Measurements from ENCODE around the gene SYT7. TPM values are rescaled to one million over a fixed set of nuclear protein-coding genes. Genes with fewer than 3 reads are reported as not detected.

The SYT7 gene
- total RNA-seq, 3 donors from 2014 or later (not counting 1 experiment from before 2014, with no cell fraction given) = 0.07 TPM; not detected in 2

DNA sequence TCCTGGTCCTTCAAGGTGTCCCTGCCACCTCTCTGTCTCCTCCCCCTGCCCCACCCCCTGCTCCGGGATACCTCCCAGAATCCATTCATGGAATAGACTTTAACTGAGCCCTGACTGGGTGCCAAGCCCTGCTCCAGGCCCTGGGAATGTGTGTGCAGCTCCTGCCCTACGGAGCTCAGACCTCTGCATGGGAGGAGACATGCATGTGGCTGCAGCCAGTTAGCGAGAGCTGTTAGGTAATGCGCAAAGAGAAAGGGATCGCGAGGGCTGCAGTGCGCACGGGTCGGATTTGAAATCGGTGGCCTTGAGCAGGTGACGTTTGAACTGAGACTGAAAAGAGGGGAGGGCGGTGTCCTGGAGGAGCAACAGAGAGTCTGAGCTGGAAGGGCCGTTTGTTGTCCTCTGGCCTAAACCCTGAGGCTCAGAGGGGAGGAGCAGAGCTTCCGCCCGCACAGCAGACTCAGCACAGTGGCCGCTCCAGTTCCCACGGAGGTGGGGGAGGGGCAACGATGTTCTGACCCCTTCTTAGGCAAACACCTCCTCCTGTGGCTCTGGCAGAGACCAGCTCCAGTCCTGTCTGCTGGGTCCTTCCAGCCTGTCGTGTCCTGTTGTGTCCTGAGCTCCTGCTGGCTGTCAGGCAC, 92.1 kb downstream of the SYT7 start:
- Mint-ChIP-seq H3K4me3 (no peak overlapping the region), H3K36me3 (no peaks in the 10 kb centered on the region), H3K4me1 (no peaks in the 10 kb centered on the region), H3K27me3 (ENCODE audit: low read depth in 2 of 2) (no peaks in the 10 kb centered on the region), H3K27ac (no peak overlapping the region), H3K9me3 (no peaks in the 10 kb centered on the region)
- Histone ChIP-seq H3K27me3 (ENCODE audit: control insufficient read depth, insufficient read depth, low read length) (no peaks in the 10 kb centered on the region), H3K27ac (ENCODE audit: low read length) (no peak overlapping the region), H3K36me3 (ENCODE audit: control insufficient read depth, insufficient read depth, low read length) (no peaks in the 10 kb centered on the region), H3K4me1 (ENCODE audit: control insufficient read depth, insufficient read depth, low read length) (no peaks in the 10 kb centered on the region), H3K9me3 (ENCODE audit: control insufficient read depth, insufficient read depth, low read length) (no peaks in the 10 kb centered on the region), H3K4me3 (ENCODE audit: low read length) (no peak overlapping the region)
- DNase-seq (no peak), ATAC-seq (no peak)
- WGBS (ENCODE audit: insufficient coverage) = 73% methylated on average over 19 of the region's 19 CpGs
- intact Hi-C loops (cut with micrococcal nuclease) = no loop called here
- no peak for TF ChIP-seq CTCF (IDR thresholded peaks at IDR 0.05)

DNA sequence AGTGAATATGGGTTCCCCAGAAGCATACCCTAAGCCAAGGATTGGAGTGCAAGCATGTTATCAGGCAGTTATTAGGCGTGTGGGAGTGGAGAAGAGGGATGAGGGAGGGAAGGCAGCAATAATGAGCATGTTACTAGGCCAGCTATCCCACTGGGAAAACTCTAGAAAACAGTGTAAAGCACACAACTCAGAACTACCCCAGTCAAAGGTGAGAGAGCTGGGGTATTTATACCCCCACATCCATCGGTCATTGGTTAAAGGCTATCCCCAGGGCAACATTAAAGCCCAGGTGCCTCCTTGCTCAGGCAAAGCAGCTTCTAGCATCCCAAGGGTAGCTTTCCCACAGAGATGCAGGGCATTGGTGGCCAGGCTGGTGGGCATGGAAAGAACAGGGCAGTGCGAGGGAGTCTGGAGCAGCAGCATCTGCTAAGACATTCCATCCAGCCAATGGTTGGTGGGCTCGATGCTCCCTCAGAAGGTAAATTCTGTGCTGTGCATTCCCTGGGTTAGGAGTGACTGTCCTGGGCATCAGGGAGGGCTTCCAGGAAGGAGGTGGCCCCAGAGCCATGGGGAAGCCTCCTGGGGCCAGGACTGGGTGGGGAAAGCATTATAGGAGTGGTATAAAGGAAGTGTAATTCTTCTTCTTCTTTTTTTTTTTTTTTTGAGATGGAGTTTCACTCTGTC, 93.4 kb downstream of the SYT7 start:
- DNase-seq (no peak), ATAC-seq (no peak)
- no peak overlapping the region for H3K4me3 ChIP-seq (ENCODE audit: low read length)
- H3K27me3 Mint-ChIP-seq (ENCODE audit: low read depth in 2 of 2) = no peaks in the 10 kb centered on the region
- H3K27ac Mint-ChIP-seq = no peak overlapping the region
- no peaks in the 10 kb centered on the region for H3K9me3 ChIP-seq (ENCODE audit: control insufficient read depth, insufficient read depth, low read length)
- no peaks in the 10 kb centered on the region for H3K4me1 ChIP-seq (ENCODE audit: control insufficient read depth, insufficient read depth, low read length)
- no peaks in the 10 kb centered on the region for H3K27me3 ChIP-seq (ENCODE audit: control insufficient read depth, insufficient read depth, low read length)
- WGBS (ENCODE audit: insufficient coverage) = 91% methylated on average over 4 of the region's 4 CpGs
- no peak overlapping the region for H3K27ac ChIP-seq (ENCODE audit: low read length)
- no peak for TF ChIP-seq CTCF (IDR thresholded peaks at IDR 0.05)
- H3K36me3 ChIP-seq (ENCODE audit: control insufficient read depth, insufficient read depth, low read length) = no peaks in the 10 kb centered on the region
- no peak overlapping the region for H3K4me3 Mint-ChIP-seq
- no peaks in the 10 kb centered on the region for H3K9me3 Mint-ChIP-seq
- no peaks in the 10 kb centered on the region for H3K36me3 Mint-ChIP-seq
- intact Hi-C loops (cut with micrococcal nuclease) = no loop called here
- H3K4me1 Mint-ChIP-seq = no peaks in the 10 kb centered on the region

- Histone ChIP-seq H3K9me3 (ENCODE audit: control insufficient read depth, insufficient read depth, low read length) (no peaks in the 10 kb centered on the region), H3K4me1 (ENCODE audit: control insufficient read depth, insufficient read depth, low read length) (no peaks in the 10 kb centered on the region), H3K4me3 (ENCODE audit: low read length) (no peak overlapping the region), H3K36me3 (ENCODE audit: control insufficient read depth, insufficient read depth, low read length) (no peaks in the 10 kb centered on the region), H3K27me3 (ENCODE audit: control insufficient read depth, insufficient read depth, low read length) (no peaks in the 10 kb centered on the region), H3K27ac (ENCODE audit: low read length) (no peak overlapping the region)
- Mint-ChIP-seq H3K36me3 (no peaks in the 10 kb centered on the region), H3K4me3 (no peak overlapping the region), H3K27me3 (ENCODE audit: low read depth in 2 of 2) (no peaks in the 10 kb centered on the region), H3K9me3 (no peaks in the 10 kb centered on the region), H3K4me1 (no peaks in the 10 kb centered on the region), H3K27ac (no peak overlapping the region)
- intact Hi-C loops (cut with micrococcal nuclease) = no loop called here
- DNase-seq = no peak
- 87% methylated on average over 5 of the region's 5 CpGs for WGBS (ENCODE audit: insufficient coverage)
- ATAC-seq = no peak
- TF ChIP-seq CTCF (IDR thresholded peaks at IDR 0.05) = no peak
These were observed 94.1 kb downstream of the SYT7 start for GRCh38 chr11:61486779-61487178.

Measured in natural killer cell (primary cell).